Neural cell (in vitro differentiated cells): ENCODE data around the gene ASCL4.

ENCODE experiments used
- EZH2 ChIP-seq: fragments of 200-600, 300-800 bp; shearing (Covaris generic), sonication (generic); IDR thresholded peaks from 2 replicates; pipeline ENCODE4 v1.6.1; 2014; ENCODE audit warnings: antibody characterized with exemption, low read length, borderline replicate concordance, mild to moderate bottlenecking; ENCODE audit not compliant: insufficient read depth, poor library complexity, severe bottlenecking
- MXI1 ChIP-seq: fragments of 450-650 bp; conservative IDR thresholded peaks from 2 replicates; pipeline ENCODE4 v1.6.1; 2014; ENCODE audit warnings: antibody characterized with exemption, mild to moderate bottlenecking; ENCODE audit not compliant: poor library complexity, severe bottlenecking
- POLR2AphosphoS5 ChIP-seq: IDR thresholded peaks from 2 replicates; pipeline ENCODE4 v1.6.1; 2012
- RAD21 ChIP-seq: fragments of 450-650 bp; conservative IDR thresholded peaks from 2 replicates; pipeline ENCODE4 v1.6.1; 2014; ENCODE audit warnings: antibody characterized with exemption, mild to moderate bottlenecking, moderate library complexity
- SMC3 ChIP-seq: fragments of 450-650 bp; conservative IDR thresholded peaks from 2 replicates; pipeline ENCODE4 v1.6.1; 2014; ENCODE audit warnings: antibody characterized with exemption, mild to moderate bottlenecking, moderate library complexity; ENCODE audit not compliant: poor library complexity
- TAF1 ChIP-seq: IDR thresholded peaks from 2 replicates; pipeline ENCODE4 v1.6.1; 2012; ENCODE audit warnings: low read depth
- TF ChIP-seq, protein P1 (sequence below): fragments of 450-650 bp; IDR thresholded peaks from 2 replicates; pipeline ENCODE4 v1.5.1; 2014; ENCODE audit warnings: antibody characterized with exemption, mild to moderate bottlenecking, moderate library complexity; ENCODE audit not compliant: poor library complexity, severe bottlenecking

DNA sequence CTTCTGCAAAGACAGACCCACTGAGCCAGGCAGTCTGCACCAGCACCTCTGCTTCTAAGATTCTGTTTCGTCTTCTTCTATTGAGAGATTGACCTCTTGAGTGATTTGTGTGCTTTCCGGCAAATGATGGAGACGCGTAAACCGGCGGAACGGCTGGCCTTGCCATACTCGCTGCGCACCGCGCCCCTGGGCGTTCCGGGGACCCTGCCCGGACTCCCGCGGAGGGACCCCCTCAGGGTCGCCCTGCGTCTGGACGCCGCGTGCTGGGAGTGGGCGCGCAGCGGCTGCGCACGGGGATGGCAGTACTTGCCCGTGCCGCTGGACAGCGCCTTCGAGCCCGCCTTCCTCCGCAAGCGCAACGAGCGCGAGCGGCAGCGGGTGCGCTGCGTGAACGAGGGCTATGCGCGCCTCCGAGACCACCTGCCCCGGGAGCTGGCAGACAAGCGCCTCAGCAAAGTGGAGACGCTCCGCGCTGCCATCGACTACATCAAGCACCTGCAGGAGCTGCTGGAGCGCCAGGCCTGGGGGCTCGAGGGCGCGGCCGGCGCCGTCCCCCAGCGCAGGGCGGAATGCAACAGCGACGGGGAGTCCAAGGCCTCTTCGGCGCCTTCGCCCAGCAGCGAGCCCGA lies 703 bp downstream of the ASCL4 start:
- TF ChIP-seq, protein P1, sequence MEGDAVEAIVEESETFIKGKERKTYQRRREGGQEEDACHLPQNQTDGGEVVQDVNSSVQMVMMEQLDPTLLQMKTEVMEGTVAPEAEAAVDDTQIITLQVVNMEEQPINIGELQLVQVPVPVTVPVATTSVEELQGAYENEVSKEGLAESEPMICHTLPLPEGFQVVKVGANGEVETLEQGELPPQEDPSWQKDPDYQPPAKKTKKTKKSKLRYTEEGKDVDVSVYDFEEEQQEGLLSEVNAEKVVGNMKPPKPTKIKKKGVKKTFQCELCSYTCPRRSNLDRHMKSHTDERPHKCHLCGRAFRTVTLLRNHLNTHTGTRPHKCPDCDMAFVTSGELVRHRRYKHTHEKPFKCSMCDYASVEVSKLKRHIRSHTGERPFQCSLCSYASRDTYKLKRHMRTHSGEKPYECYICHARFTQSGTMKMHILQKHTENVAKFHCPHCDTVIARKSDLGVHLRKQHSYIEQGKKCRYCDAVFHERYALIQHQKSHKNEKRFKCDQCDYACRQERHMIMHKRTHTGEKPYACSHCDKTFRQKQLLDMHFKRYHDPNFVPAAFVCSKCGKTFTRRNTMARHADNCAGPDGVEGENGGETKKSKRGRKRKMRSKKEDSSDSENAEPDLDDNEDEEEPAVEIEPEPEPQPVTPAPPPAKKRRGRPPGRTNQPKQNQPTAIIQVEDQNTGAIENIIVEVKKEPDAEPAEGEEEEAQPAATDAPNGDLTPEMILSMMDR: peak; percentile 71
- TF ChIP-seq POLR2AphosphoS5: peak; percentile 26
- no peak for TF ChIP-seq EZH2
- TF ChIP-seq SMC3: peak; percentile 55
- TF ChIP-seq MXI1: peak; percentile 47
- TF ChIP-seq TAF1: no peak
- TF ChIP-seq RAD21: peak; percentile 41
